GM10266 (cell line): ENCODE measurements around the gene HPS5.

Experiments used
- DNase-seq: peaks from one replicate; pipeline ENCODE4 v3.0.0; 2012; ENCODE audit errors: extremely low spot score
- CTCF ChIP-seq: IDR thresholded peaks from 2 replicates; pipeline ENCODE4 v1.5.1; 2012; ENCODE audit warnings: mild to moderate bottlenecking, low read depth; ENCODE audit not compliant: control insufficient read depth, insufficient read depth; ENCODE audit errors: missing control alignments

Gene HPS5

GRCh38 chr11:18304745-18305144 is 17.2 kb downstream of the HPS5 start:
- no peak for TF ChIP-seq CTCF
- no peak for DNase-seq

GRCh38 chr11:18299721-18300120 is 22.2 kb downstream of the HPS5 start:
- TF ChIP-seq CTCF = no peak
- DNase-seq = no peak

- no peak for TF ChIP-seq CTCF
- no peak for DNase-seq
These were observed 26.6 kb downstream of the HPS5 start for GRCh38 chr11:18295316-18295715.

GRCh38 chr11:18294862-18295261 is 27.1 kb downstream of the HPS5 start:
- TF ChIP-seq CTCF = no peak
- DNase-seq = no peak

- TF ChIP-seq CTCF = no peak
- no peak for DNase-seq
These were observed 33.0 kb downstream of the HPS5 start for GRCh38 chr11:18288911-18289310.

- TF ChIP-seq CTCF = no peak
- DNase-seq = no peak
These were observed 36.1 kb downstream of the HPS5 start for GRCh38 chr11:18285841-18286240.

- TF ChIP-seq CTCF = no peak
- DNase-seq = no peak
These were observed 39.3 kb downstream of the HPS5 start for GRCh38 chr11:18282626-18283025.
